ENCODE data around the gene PDZRN4.
"Not testable (repeated sequence)": the region's sequence is repeated elsewhere in the genome, so short reads cannot be mapped to it uniquely, and the experiment has no call there.

Gene PDZRN4

DNA sequence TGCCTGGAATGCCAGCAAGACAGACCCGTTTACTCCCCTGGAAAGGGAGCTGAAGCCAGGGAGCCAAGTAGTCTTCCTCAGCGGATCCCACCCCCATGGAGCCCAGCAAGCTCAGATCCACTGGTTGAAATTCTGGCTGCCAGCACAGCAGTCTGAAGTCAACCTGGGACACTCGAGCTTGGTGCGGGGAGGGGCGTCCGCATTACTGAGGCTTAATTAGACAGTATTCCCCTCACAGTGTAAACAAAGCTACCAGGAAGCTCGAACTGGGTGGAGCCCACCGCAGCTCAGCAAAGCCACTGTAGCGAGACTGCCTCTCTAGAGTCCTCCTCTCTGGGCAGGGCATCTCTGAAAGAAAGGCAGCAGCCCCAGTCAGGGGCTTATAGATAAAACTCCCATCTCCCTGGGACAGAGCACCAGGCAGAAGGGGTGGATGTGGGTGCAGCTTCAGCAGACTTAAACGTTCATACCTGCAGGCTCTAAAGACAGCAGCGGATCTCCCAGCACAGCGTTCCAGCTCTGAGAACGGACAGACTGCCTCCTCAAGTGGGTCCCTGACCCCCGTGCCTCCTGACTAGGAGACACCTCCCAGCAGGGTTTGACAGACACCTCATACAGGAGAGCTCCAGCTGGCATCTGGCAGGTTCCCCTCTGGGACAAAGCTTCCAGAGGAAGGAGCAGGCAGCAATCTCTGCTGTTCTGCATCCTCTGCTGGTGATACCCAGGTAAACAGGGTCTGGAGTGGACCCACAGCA, 92.4 kb downstream of the PDZRN4 start:
- FAIRE-seq; DNase-seq (ENCODE audit: low spot score): not testable (repeated sequence)

DNA sequence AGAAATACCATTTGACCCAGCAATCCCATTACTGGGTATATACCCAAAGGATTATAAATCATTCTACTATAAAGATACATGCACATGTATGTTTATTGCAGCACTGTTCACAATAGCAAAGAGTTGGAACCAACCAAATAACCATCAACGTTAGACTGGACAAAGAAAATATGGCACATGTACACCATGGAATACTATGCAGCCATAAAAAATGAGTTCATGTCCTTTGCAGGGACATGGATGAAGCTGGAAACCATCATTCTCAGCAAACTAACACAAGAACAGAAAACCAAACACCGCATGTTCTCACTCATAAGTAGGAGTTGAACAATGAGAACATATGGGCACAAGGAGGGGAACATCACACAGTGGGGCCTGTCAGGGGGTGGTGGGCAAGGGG, 97.3 kb downstream of the PDZRN4 start:
- not testable (repeated sequence) for FAIRE-seq; DNase-seq (ENCODE audit: low spot score)

DNA sequence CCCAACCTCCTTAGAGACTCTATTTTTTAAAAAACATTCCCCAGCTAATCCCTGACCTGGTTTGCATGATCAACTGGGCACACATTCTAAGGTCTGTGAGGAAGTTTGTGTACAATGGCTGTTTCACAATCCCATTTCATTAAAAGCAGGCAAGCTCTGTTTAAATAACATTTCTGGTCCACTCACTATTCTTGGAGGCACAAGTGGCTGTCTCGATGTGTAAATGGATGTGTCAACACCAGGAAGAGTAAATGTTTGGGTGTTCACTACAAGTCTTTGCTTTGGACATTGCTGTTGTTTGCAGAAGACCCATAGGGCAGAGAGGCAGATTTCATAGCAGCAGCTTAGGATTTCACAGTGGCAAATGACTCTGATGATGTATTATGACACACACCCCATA, 98.3 kb downstream of the PDZRN4 start:
- FAIRE-seq (no peak), DNase-seq (ENCODE audit: low spot score) (no peak)

DNA sequence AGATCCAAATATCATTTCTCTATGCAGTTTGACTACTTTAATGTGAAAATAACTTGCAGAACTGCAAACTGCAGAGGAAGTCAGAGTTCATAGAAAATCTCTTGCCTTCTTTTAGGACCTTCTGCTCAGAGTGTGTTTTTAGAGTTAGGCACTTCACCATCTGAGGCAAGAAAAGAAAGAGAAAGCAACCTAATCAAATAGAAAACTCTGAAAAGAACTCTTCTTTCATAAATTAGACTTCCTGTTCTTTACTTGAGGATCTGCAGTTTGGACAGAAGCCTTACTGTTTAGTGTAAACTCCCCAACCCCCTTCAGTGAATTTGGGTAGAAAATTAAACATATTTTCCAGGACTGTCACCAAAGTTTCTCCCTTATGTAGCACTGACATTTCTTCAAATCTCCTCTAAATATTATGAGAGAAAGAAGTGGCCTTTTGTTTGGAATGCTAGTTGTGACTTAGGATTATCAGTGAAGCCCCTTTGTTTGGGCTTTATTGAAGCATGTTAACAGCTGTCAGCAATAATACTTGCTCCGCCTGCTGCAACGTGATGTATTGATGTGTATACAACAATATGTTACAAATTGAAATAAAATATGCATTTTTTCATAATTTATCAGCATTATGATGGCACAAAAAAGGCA, 99.5 kb downstream of the PDZRN4 start:
- FAIRE-seq (no peak), DNase-seq (ENCODE audit: low spot score) (no peak)

DNA sequence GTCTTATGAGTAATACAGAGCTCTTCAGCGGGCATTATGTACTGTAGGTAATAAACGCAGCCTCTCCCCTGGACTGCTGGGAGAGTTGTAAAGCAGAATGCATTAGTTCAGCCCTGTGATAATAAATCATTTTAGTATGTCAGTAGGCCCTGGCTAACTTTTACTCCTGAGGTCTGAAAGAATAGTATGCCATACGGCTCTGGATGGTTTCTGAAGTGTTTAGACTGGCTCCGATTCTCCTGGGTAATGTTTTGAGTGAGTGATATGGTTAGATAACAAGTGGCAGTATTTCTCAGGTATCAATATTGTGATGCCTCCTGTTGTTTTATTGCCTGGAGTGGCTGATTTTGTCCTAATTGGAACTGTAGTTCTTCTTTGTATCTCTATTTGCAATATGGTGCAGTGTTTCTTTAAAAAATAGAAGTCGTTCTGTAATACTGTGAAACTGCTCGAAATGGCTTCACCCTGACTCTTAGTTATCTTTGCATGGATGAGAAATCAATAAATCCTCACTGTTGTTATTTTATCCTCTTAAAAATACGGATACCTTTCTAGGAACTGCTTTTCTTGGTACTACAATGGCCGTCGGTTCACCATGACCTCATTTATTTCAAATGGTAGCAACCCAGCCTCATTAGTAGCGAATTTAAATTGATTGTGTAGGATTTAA, 100.2 kb downstream of the PDZRN4 start:
- DNase-seq (ENCODE audit: low spot score) (no peak), FAIRE-seq (no peak)

DNA sequence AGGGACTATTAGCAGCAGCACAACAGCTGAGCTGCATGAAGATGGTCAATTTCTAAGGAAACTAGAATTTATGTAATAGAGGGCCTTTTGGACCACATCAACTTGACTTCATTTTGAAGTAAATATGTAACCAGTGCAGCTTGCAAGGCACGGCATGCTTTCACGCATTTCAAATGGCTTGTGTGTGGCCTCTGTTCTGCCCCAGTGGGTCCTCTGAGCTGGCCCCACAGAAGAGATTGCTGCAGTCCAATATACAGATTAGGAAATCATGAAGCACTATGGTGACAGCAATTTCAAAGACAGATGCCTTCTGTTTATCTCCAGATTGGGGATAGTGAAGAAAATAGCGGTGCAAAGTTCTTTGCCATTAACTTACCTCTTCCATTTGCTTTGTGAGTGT, 101.4 kb downstream of the PDZRN4 start:
- no peak for DNase-seq (ENCODE audit: low spot score)
- FAIRE-seq: no peak

DNA sequence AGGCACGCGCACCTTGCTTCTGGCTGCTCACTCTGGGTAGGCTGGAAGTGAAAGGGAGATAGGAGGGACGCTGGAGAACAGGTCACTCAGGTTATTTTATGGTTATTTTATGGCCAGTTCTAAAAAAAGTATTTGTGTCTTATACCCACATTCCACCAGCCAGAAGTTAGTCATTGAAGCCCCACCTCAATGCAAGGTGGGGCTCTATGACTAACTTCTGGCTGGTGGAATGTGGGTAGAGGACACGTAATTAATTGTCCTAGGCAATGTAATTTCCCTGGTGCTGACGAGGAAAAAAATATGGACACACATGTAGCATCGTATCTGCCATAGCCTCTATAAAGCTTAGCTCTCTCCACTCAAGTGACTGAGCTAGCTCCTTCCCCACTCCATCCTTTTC, 104.9 kb downstream of the PDZRN4 start:
- DNase-seq (ENCODE audit: low spot score) (peak; percentile 54), FAIRE-seq (no peak)

DNA sequence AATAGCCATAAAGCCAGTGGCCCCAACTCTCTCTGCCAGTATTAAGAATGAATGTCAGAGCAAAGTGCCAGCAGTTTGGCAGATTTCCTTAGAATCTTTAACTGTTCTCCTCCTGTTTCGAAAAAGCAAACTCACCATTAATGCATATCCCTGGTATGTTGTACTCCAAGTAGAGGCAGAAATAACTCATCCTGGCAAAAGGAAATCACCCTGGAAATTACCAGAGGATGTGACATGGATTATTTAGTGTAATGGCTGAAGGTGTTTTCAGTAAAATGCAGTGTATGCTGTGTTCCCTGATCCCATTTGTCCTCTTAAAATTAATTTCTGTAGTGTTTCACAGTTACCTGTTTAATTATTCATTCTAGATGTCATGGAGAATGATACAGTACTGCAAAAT, 105.3 kb downstream of the PDZRN4 start:
- no peak for FAIRE-seq

DNA sequence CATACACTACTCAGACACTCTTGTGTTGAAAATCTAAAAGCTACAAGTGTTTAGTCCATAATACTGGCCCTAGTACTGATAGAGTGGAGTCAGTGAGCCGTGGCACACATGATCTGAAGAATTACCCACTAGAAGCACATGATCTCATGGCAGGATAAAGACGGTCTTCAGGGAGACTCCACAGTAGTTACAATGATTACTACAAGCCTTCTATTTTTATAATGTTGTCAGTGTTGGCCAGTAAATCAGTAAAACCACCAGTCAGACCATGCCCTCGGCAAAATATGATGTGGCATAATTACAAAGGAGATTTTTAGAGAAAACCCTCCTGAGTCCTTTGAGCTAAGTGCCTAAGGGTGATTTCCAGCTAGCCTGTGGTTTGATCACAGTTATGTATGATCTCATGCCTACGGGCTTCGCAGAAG, 114.9 kb downstream of the PDZRN4 start:
- FAIRE-seq (no peak), DNase-seq (ENCODE audit: low spot score) (no peak)

More for the DNA sequence above, 105.3 kb downstream of the PDZRN4 start:
- DNase-seq (ENCODE audit: low spot score): no peak

DNA sequence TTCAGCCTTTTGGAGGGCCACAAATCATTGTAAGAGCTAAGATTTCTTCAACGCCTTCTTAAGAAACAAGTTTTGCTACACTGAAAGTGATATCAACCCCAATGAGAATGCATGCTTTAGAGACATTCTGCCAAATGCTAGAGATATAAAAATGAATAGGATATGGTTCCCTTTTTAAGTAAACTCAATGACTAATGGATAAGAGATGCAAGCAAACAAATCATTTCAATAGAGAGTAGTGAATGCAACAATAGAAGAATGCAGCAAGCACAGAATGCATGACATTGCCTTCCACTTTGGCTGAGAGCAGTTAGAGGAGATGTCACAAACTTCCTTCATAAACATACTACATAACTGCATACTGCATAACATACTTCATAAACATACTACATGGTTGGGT, 116.4 kb downstream of the PDZRN4 start:
- no peak for FAIRE-seq
- no peak for DNase-seq (ENCODE audit: low spot score)

DNA sequence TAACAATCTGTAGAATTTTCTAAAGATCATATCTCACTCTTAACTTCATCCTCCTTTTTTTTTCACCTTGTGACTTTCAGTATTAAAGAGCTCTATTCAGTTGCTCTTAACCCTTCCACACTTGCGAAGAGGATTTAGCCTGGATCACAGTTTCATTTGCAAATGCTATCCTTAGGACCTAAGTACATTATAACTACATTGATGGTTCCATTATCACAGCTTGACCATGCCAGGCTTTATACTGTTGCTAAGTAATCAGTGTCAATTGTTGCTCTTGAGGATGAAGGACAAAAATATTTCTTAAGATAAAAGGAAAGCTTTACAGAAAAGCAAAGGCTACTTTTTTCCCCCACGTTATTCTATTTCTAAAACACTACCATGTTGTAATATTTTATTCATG, 122.2 kb downstream of the PDZRN4 start:
- FAIRE-seq (no peak), DNase-seq (ENCODE audit: low spot score) (no peak)

DNA sequence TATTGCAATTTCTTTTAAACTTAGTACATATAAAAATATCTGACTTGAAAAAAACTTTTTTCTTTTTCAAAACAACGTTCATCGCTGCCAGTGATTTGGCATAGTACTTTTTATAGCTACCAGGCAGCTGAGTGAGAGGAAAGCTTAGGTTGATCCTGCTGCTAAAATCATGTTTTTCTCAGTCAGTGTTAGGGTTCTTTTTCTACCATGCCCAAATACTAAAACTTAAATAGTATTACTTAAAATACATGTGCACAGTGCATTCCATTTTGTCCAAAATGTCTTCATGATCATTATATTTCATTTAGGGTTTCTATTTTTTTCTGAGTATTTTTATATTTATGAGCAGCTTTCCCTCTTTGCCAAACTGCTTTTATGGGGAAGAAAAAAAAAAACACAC, 123.8 kb downstream of the PDZRN4 start:
- DNase-seq (ENCODE audit: low spot score) (no peak), FAIRE-seq (no peak)

DNA sequence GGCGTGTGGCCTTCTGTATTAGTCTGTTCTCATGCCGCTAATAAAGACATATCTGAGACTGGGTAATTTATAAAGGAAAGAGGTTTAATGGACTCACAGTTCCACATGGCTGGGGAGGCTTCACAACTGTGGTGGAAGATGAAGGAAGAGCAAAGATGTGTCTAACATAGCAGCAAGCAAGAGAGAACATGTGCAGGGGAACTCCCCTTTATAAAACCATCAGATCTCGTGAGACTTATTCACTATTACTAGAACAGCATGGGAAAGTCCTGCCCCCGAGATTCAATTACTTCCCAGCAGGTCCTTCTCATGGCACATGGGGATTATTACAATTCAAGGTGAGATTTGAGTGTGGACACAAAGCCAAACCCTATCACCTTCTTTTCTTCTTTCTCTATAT, 124.3 kb downstream of the PDZRN4 start:
- not testable (repeated sequence) for FAIRE-seq; DNase-seq (ENCODE audit: low spot score)

DNA sequence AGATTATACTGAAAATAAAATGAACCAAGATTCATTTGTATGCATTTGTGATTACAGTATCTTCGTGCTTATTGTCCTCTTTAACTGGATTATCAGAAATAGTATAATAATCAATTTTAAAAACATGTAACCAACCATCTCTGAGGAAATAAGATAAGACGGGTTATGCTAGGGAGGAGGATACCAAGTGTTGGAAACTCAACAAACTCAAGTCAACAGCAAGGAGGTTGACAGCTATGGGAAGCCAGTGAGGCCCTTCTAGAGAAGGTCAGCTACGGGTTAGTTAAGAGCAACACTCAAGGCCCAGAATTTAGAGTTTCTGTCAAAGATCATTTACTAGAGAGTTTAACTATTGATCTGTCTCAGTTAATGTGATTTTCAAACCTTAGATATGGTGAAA, 137.2 kb downstream of the PDZRN4 start:
- no peak for DNase-seq (ENCODE audit: low spot score)
- FAIRE-seq: no peak

DNA sequence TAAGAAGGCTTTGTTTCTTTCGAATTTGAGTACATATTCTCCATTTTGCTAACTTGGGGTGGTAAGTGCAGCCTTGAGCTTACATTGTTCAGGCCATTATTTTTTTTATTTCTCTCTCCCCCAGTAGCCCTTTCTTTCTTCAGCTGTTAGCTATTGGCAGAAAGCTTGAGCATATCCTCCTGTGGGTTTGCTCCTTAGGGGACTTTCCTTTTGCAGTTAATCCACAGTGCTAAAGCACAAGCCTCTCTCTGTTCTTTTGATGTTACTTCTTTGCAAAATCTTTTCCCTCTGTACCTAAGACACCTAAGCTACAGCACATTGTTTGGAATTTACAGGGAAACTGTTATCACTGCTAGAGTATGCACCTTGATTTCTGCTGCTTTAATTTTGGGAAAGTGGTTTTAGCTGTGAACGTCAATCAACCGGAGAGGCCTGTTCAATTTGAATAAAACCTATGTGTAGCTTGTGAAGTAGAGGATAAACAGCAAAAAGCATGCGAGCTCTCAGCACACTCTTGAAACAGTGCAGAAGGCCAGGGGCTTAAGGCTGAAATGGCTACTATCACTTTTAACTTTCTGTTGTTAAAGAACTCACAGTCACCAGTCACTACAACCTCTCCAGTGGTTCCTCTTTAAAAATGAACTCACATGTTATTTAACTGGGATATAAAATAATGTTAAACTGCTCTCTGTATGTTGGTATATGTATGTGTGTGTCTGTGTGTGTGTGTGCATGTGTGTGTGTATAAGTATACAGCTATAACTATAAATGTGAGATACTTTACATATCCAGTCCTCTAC, 139.2 kb downstream of the PDZRN4 start:
- FAIRE-seq (no peak), DNase-seq (ENCODE audit: low spot score) (no peak)

DNA sequence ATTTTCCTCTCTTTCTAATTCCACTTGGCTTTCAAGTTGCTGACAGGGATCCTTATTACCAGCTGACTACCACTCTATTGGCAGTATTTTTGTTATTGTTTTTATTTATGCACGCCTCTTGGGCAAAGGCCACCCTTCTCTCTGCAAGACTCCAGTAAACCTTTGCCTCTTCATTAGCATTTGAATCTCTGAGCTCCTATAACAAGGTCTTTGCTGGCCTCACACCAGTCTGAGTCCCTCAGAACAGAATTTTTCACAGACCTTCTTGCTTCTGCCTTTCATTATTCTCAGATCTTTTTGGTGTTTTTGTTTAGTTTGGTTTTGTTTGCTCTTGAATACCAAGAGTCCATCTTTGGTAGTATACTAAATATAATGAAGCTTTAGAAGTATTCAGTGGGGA, 145.9 kb downstream of the PDZRN4 start:
- FAIRE-seq (no peak), DNase-seq (ENCODE audit: low spot score) (no peak)

DNA sequence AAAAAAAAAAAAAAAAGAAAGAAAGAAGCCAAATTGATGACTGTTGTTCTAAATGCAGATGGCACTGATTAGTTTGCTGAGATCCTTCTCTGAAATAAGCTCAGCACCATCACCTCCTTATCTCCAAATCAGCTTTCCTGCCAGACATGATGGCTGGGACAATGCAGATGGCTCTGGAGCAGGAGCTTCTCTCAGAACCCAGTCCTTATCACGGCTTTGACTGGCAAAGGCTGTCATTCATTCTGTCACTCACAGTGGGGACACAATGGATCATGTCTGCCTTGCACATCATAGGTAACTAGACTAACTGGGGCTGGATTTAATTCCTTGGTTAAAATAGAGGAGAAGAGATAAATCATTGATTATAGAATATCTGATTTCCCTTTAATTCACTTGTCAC, 146.3 kb downstream of the PDZRN4 start:
- FAIRE-seq (no peak), DNase-seq (ENCODE audit: low spot score) (no peak)

DNA sequence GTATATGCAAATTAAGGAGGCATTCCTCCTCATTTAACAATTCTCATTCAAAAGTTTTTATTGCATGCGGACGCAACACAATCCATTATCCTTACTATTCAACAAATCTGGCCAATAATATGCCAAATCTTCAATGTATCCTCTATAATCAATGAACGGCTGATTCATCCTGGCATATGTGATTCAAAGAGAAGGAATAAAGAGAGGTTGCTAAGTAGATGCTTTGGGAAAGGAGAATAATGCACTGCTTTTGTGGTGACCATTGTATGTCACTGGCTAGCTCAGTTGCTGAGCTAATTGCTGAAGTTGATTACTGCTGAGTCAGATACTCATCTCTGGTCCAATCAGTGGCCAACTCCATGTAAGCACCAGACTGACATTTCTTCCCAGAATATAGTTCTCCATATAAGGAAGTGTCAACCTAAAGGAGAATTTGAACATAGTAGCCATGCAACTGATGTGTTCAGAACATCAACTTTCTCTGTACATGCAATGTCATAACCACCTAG, 148.0 kb downstream of the PDZRN4 start:
- FAIRE-seq: no peak
- no peak for DNase-seq (ENCODE audit: low spot score)

DNA sequence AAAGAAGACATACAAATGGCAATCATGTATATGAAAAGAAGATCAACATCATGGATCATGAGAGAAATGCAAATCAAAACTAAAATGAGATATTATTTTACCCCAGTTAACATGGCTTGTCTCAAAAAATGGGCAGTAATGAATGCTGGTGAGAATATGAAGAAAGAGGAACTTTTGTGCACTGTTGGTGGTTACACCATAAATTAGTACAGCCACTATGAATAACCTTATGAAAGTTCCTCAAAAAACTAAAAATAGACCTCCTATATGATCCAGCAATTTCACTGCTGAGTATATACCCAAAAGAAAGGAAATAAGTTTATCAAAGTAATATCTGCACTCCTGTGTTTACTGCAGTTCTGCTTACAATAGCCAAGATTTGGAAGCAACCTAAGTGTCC, 151.7 kb downstream of the PDZRN4 start:
- FAIRE-seq (no peak), DNase-seq (ENCODE audit: low spot score) (no peak)

DNA sequence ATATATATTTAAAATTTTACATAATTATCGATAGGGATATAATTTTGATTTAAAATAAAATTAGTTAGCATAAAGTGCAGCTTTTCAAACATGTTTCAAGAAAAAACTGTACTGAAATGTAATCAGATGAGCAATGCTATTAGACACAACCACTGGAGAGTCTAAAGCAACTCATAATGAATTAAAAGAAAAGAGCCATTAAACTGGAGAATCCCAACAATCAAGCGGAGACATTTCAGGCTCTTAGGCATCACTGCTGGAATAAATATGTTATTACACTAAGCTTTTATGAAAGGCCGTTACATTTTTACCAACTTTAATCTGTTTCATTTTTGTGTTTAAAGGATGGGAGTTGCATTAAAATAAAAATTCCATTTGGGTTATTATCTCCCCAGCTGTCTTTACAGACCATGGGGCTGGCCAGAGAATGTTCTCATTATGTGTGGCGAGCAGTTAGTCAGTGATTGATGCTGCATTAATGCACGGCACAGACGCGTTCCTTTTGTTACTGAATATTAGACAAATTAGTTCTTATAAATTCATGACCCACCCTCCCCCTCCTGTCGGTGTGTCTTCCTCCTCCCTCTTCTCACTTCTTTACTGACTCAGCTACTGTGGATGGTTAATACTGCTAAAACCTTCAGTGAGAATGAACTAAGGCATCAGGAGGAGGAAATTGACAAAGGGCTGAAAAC, 156.8 kb downstream of the PDZRN4 start:
- no peak for FAIRE-seq
- no peak for DNase-seq (ENCODE audit: low spot score)

DNA sequence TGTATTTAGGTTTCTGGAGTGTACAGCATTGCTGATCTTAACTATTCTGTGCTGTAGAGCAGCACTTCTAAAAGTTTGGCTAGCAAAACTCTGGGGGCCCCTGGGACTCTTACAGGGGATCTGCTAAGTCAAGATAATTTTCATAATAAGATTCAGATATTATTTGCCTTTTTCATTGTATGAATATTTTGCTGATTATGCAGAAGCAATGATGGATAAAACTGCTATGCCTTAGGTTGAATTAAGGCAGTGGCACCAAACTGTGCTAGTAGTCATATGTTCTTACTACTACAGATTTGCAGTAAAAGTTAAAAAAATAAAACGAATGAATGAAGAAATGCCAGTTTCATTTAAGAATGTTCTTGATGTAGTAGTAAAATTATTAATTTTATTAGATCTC, 160.1 kb downstream of the PDZRN4 start:
- DNase-seq (ENCODE audit: low spot score) (no peak), FAIRE-seq (no peak)

Data from urothelium cell line (cell line).